OCI-LY7 (cell line): Measurements from ENCODE around the gene ABCA5.

Experiments used
- EZH2phosphoT487 ChIP-seq: fragments of 200-600 bp; sonication (generic); IDR thresholded peaks from 2 replicates; pipeline ENCODE4 v1.6.1; 2018; ENCODE audit warnings: low read depth, borderline replicate concordance, mild to moderate bottlenecking, mixed run types, antibody characterized with exemption, low read length, moderate library complexity, mixed read lengths
- TF ChIP-seq, protein P1 (sequence below): fragments of 200-600 bp; sonication (generic); conservative IDR thresholded peaks from 2 replicates; pipeline ENCODE4 v1.5.1; 2014; ENCODE audit warnings: mild to moderate bottlenecking, antibody characterized with exemption, low read length, moderate library complexity, mixed read lengths

- TF ChIP-seq, protein P1, sequence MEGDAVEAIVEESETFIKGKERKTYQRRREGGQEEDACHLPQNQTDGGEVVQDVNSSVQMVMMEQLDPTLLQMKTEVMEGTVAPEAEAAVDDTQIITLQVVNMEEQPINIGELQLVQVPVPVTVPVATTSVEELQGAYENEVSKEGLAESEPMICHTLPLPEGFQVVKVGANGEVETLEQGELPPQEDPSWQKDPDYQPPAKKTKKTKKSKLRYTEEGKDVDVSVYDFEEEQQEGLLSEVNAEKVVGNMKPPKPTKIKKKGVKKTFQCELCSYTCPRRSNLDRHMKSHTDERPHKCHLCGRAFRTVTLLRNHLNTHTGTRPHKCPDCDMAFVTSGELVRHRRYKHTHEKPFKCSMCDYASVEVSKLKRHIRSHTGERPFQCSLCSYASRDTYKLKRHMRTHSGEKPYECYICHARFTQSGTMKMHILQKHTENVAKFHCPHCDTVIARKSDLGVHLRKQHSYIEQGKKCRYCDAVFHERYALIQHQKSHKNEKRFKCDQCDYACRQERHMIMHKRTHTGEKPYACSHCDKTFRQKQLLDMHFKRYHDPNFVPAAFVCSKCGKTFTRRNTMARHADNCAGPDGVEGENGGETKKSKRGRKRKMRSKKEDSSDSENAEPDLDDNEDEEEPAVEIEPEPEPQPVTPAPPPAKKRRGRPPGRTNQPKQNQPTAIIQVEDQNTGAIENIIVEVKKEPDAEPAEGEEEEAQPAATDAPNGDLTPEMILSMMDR, result no peak
- no peak for TF ChIP-seq EZH2phosphoT487
These were observed 51.2 kb downstream of the ABCA5 start for GRCh38 chr17:69275751-69276150.
